Right lung (tissue), 5 donors: ENCODE measurements around the gene CBLN1. TPM values are rescaled to one million over a fixed set of nuclear protein-coding genes. Genes with fewer than 3 reads are reported as not detected.

Source experiments
- polyA plus RNA-seq, 5 donors: library from polyadenylated mRNA; unstranded; fragments of 120-200 nt; gene quantifications; one replicate each; pipeline versions ENCODE4 v1.2.1 to v1.2.3, GENCODE V29; 2013; ENCODE audit warnings: inconsistent platforms in 1 of 5, low replicate concordance in 1 of 5; ENCODE audit not compliant: insufficient read length in 5 of 5, insufficient read depth in 1 of 5

Gene CBLN1
- polyA plus RNA-seq, 5 donors: 0.08 to 0.78 (median 0.22) TPM

Other genes starting within 250 kb of the CBLN1 start
- under 1 TPM in 3 of 5 donors, not detected in 2; 0.14 to 0.17 (median 0.15) TPM for gene C16orf78, start 92.0 kb upstream of the CBLN1 start, polyA plus RNA-seq